Inflammatory macrophage treated with lipopolysaccharide for 4 hours (primary cell): ENCODE results near the gene CHID1.
A peak's percentile ranks its signal among the peaks of the same experiment; 100 is the strongest.

ENCODE experiments used
- DNase-seq: peaks from one replicate; pipeline ENCODE4 v3.0.0-alpha.2; 2020

Gene CHID1

DNA sequence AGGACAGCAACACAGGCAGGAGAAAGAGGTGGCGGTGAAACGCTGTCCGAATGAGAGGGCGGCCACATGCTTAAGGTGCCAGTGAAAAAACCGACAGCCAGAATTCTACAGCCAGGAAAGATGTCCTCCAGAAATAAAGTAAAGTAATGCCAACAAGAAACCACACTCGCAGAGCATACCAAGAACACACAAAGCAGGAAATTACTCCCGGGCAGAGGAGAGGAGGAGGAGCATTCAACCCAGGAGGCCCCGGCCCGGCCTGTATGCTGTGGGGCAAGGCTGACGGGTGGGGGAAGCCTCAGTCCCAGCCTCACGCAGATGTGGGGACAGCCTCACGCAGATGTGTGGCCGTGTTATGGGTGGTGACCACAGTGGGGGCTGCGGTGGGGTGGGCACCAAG, 28.0 kb downstream of the CHID1 start:
- no peak for DNase-seq

DNA sequence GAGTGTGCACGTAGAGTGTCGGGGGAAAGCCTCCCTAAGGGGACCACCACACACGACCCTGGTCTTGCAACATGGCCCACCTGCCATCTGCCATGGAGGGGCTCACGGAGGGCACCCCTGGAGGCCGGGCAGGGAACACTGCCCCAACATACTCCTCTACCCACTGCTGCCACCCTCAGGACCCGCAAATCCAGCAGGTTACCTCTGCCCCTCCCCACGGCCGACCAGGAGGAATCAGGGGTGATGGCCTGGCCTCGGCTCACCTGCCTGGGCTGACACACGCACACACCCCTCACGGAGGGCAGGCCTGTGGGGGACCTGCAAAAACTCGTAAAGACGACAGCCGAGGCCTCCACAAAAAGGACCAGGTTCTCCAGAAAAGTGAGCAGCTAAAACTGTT, 30.2 kb downstream of the CHID1 start:
- DNase-seq: no peak

- peak; percentile 4 for DNase-seq
These were observed 33.0 kb downstream of the CHID1 start for GRCh38 chr11:877565-877964.

GRCh38 chr11:876545-876944, 34.1 kb downstream of the CHID1 start:
- DNase-seq: no peak

- no peak for DNase-seq
These were observed 34.8 kb downstream of the CHID1 start for GRCh38 chr11:875769-876301.

DNA sequence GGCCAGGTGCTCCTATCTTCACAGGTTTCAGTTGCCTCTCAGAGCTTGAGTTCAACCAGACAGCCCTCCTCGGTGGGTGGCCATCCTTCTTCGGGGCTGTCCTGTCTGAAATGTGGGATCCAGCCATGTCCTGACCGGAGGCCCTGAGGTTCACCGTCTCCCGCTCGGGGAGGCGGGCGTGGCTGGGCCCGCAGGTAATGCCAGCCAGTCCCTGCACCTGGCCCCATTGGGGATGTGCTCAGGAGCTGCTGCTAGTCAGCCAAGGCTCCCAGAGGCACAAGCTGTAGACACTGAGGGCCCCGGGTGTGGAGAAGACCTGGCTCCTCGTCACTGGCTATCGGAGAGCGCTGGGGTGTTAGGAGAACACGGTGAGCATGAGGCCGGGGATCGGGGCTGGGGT, 35.4 kb downstream of the CHID1 start:
- no peak for DNase-seq

GRCh38 chr11:873706-874105, 36.9 kb downstream of the CHID1 start:
- DNase-seq: no peak

DNA sequence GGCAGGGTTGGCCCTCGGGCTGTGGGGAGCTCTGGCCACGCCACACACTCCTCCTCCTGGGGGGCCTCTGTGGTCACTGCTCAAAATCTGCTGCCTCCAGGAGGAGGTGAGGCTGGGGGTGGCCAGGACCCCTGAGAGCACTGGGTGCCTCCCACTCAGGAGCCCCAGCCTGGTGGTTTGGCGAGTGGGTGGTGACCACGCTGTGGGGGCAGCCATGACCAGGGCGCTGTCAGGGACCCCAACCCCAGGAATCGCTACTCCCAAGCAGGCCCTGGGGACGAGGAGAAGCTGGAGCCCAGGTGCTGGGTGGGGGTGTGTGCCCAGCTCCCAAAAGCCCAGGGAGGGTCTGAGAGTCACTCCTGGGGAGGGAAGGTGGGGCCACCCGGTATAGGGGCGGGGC, 37.8 kb downstream of the CHID1 start:
- no peak for DNase-seq

GRCh38 chr11:871472-871871, 39.1 kb downstream of the CHID1 start:
- no peak for DNase-seq

GRCh38 chr11:870418-870817, 40.2 kb downstream of the CHID1 start:
- no peak for DNase-seq

- no peak for DNase-seq
These were observed 40.5 kb downstream of the CHID1 start for GRCh38 chr11:870127-870413.

- DNase-seq: no peak
These were observed 41.0 kb downstream of the CHID1 start for GRCh38 chr11:869399-870126.

- DNase-seq: no peak
These were observed 41.8 kb downstream of the CHID1 start for GRCh38 chr11:868802-869201.

DNA sequence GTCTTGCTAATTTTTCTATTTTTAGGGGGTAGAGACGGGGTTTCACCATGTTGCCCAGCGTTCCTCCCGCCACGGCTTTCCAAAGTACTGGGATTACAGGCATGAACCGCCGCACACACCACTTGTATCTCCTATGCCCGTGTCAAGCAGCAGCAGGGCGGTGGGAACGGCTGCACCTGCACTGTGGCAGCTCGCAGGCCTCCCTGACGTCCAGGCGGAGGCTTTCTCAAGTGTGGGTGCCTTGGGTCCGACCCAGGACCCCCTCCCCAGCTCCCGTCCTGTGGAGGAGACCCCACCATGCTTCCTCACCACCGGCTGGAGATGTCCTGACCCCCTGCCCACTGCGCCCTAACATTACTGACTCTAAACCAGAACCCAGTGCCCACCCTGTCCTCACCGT, 42.2 kb downstream of the CHID1 start:
- DNase-seq: no peak

GRCh38 chr11:867856-868358, 42.7 kb downstream of the CHID1 start:
- DNase-seq: no peak

DNA sequence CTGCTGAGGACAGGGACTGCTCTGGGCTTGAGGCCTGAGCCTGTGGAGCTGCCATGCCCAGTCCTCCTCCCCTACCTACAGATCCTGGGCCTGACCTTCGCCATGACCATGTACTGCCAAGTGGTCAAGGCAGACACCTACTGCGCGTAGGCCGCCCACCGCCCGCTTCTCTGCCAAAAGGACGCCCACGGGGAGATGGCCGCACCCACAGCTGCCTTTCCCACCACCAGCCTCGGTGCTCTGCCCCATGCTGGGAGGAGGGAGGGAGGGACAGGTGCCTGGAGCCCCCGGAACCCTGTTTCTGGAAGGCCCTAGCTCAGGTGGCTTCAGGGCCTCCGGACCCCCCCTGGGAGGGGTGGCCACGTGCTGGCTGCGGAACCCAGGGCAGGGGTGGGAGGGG, 44.1 kb downstream of the CHID1 start:
- no peak for DNase-seq

- DNase-seq: no peak
These were observed 44.9 kb downstream of the CHID1 start for GRCh38 chr11:865462-866430.

DNA sequence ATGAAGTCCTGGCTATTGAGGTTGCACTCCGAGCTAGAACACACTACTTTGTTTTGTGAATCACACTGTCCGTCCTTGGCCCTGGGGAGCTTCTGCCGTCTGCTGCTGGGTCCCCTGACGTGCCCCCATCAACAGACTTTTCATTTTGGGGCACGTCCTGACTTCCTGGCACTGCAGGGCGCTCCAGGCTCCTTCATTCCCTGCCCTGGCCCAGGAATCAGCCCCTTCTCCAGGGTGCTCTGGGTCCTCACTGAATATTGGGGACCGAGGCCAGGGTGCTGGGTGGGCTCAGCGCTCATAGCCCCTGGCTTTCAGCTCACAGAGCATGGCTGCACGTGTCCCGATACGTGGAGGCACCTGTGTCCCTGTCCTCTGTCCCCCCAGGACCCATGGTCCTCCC, 45.7 kb downstream of the CHID1 start:
- DNase-seq: no peak

- DNase-seq: no peak
These were observed 46.4 kb downstream of the CHID1 start for GRCh38 chr11:863910-864827.

DNA sequence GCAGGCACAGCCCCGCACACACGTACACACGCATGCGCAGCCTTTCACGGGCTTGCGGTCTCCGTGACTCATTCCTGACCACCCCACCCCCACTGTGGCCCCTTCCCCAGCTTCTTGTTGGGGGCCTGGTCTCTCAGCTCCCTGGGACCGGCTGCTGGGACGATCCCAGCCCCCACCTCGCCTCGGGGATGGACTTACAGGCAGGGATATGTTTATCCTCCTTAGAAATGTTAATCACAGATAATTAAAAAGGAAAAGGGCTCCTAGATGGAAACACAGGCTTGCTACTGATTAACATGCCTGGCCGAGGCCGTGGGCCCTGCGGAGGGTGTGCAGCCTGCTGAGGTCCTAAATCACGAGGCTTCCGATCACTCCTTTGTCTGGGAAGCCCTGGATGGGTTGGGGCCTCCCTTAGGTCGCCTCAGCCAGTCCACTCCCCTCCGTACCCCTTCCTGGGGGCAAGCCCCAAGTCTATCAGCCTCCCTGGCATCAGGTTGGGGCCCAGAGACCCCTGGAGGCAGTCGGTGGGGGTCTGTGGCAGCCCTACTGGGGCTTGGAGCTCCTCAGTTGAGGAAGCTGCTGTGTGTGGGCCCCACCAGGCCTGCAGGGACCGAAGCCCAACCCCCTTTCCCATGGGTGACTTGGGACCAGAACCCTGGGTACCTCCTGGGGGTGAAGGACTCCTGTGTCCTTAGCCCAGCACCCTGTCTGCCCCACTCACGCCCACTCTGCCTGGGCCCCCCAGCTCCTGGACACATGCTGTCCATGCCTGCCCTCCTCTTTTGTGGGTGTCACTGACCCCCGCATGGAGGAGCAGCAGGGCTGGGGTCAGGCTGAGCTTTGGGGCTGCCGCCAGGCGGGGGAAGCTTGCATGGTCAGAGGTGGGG, 47.3 kb downstream of the CHID1 start:
- no peak for DNase-seq

DNA sequence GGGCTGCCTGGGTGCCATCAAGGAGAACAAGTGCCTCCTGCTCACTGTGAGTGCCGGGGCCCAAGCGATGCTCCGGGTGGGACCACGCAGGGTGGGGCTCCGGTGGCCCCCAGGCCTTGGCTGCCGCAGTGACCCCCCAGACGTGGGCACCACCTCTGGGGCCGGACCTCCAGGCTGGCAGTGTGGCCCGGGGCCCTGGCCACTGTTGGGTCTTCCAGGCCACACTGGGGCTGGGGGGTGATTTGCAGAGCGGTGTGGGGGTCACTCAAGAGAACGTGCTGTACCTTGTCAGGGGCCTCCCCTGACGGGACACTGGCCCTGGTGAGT, 48.0 kb downstream of the CHID1 start:
- DNase-seq: no peak

GRCh38 chr11:862081-862661, 48.4 kb downstream of the CHID1 start:
- no peak for DNase-seq
